ENCODE results near the gene CEP41. TPM values are rescaled to one million over a fixed set of nuclear protein-coding genes. Genes with fewer than 3 reads are reported as not detected.

The CEP41 gene
- total RNA-seq, 3 donors from 2014 or later: 5.9 to 8.9 (median 7.0) TPM

DNA sequence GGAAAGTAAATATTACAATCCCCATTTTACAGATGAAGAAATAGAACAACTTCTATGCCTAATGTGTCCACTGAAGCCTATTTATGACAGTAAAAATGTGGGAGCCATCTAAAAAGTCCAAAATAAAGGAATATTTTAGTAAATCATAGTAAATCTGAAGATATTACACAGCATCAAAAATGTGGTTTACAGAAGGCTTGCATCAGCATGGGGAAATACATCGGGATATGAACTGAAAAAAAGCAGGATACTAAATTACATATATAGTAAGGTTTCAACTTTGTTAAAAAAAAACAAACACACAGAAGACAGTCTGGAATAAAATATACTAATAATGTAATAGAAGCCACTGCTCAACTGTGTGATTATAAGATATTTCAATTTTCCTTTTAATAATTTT, 39.7 kb downstream of the CEP41 start:
- TF ChIP-seq POLR2AphosphoS5 (IDR thresholded peaks at IDR 0.05) (no peak), POLR2A (IDR thresholded peaks at IDR 0.05) (no peak)
- TF ChIP-seq, protein P1, sequence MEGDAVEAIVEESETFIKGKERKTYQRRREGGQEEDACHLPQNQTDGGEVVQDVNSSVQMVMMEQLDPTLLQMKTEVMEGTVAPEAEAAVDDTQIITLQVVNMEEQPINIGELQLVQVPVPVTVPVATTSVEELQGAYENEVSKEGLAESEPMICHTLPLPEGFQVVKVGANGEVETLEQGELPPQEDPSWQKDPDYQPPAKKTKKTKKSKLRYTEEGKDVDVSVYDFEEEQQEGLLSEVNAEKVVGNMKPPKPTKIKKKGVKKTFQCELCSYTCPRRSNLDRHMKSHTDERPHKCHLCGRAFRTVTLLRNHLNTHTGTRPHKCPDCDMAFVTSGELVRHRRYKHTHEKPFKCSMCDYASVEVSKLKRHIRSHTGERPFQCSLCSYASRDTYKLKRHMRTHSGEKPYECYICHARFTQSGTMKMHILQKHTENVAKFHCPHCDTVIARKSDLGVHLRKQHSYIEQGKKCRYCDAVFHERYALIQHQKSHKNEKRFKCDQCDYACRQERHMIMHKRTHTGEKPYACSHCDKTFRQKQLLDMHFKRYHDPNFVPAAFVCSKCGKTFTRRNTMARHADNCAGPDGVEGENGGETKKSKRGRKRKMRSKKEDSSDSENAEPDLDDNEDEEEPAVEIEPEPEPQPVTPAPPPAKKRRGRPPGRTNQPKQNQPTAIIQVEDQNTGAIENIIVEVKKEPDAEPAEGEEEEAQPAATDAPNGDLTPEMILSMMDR (IDR thresholded peaks at IDR 0.05): no peak
- DNase-seq (ENCODE audit: low spot score in 2 of 2): no peak
- H3K36me3 ChIP-seq: no peaks in the 10 kb centered on the region
- peaks cover 0 to 8% of the 10 kb centered on the region in 2 donors for H3K4me1 ChIP-seq
- H3K4me3 ChIP-seq: no peak overlapping the region
- peak overlapping the region; percentile 23 to 76 for H3K27ac ChIP-seq
- H3K9me3 ChIP-seq: no peaks in the 10 kb centered on the region
- H3K27me3 ChIP-seq: no peaks in the 10 kb centered on the region
- intact Hi-C loops (cut with DNase I; ENCODE audit: low total_unique reads): loop anchor here (5.0 kb wide), 1 partner anchor 536 kb away; no protein-coding TSS in a partner anchor

DNA sequence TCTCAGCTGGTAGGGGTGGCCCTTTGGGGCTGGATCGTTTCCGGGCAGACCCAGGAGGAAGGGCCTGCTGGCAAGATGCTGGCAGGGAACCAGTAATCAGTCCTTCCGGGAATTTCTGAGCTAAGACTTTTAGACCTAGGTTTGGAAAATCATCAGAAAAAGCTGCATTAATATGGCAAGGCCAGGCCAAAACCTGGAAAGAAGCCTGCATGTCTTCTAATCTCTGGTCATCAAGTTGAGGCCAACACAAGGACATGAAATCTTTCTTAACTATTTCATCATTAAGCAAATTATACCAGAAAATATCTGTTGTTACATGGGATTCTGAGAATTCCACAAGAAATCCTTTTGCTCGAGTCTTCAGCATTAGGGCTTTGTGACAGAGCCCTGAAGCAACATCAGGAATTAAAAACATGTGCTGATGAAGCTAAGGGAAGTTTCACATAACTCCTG, 40.7 kb downstream of the CEP41 start:
- TF ChIP-seq POLR2AphosphoS5 (IDR thresholded peaks at IDR 0.05): peak in 2 of 3 donors; percentile 0 to 56
- TF ChIP-seq, protein P1 (IDR thresholded peaks at IDR 0.05): no peak
- no peak for DNase-seq (ENCODE audit: low spot score in 2 of 2)
- Histone ChIP-seq H3K27ac (peak overlapping the region; percentile 23 to 76), H3K4me3 (no peak overlapping the region), H3K36me3 (no peaks in the 10 kb centered on the region), H3K4me1 (peaks cover 0 to 8% of the 10 kb centered on the region in 2 donors), H3K27me3 (no peaks in the 10 kb centered on the region), H3K9me3 (no peaks in the 10 kb centered on the region)
- intact Hi-C loops (cut with DNase I; ENCODE audit: low total_unique reads): loop anchor here (5.0 kb wide), 1 partner anchor 537 kb away; no protein-coding TSS in a partner anchor

DNA sequence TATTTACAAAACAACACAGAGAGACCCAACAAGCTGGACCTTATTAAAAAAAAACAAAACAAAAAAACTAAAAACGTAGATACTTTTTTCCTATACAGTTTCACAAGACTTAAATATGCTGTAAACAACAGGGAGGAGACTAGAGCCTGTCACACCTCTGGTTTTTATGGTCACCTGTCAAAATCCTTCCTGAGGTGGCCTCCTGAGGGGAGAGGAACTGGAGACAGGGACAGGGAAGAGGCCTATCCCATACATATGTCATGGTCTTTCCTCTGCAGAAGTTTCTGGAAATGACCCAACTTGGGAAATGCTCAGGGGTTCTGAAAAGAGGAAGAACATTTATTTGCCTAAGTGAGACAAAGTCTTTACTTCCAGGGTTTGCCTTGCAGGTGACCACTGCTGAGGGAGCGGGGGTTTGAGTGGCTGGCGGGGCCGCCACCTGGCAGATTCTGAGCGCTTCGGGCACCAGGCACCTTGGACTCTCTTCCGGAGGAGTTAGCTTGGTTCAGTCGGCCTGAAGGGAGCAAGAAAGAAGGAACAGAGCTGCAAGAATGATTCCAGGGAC, 42.2 kb downstream of the CEP41 start:
- Histone ChIP-seq H3K36me3 (no peaks in the 10 kb centered on the region), H3K4me3 (no peak overlapping the region), H3K9me3 (no peaks in the 10 kb centered on the region), H3K27me3 (no peaks in the 10 kb centered on the region), H3K27ac (no peak overlapping the region), H3K4me1 (peaks cover 0 to 8% of the 10 kb centered on the region in 2 donors)
- intact Hi-C loops (cut with DNase I; ENCODE audit: low total_unique reads): no loop called here
- TF ChIP-seq POLR2A (IDR thresholded peaks at IDR 0.05) (no peak), POLR2AphosphoS5 (IDR thresholded peaks at IDR 0.05) (no peak)
- TF ChIP-seq, protein P1 (IDR thresholded peaks at IDR 0.05): no peak
- DNase-seq (ENCODE audit: low spot score in 2 of 2): no peak

DNA sequence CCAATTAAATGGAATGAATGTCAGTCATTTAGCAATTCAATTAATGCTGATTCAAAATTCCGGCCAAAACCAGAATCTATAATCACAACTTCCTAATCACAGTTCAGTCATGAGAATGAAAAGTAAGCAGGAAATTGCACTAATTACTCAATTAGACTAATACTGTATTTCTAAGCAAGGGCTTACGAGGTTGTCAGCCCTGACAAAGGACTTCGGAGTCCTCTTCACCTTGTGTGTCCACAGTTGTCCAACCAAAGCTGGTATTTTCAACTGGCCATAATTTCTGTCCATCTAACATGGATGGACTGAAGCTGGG, 43.1 kb downstream of the CEP41 start:
- Histone ChIP-seq H3K9me3 (no peaks in the 10 kb centered on the region), H3K27ac (no peak overlapping the region), H3K4me3 (no peak overlapping the region), H3K27me3 (no peaks in the 10 kb centered on the region), H3K36me3 (no peaks in the 10 kb centered on the region), H3K4me1 (peaks cover 0 to 8% of the 10 kb centered on the region in 2 donors)
- TF ChIP-seq POLR2AphosphoS5 (IDR thresholded peaks at IDR 0.05) (no peak), POLR2A (IDR thresholded peaks at IDR 0.05) (no peak)
- TF ChIP-seq, protein P1 (IDR thresholded peaks at IDR 0.05): no peak
- intact Hi-C loops (cut with DNase I; ENCODE audit: low total_unique reads): no loop called here
- DNase-seq (ENCODE audit: low spot score in 2 of 2): no peak

DNA sequence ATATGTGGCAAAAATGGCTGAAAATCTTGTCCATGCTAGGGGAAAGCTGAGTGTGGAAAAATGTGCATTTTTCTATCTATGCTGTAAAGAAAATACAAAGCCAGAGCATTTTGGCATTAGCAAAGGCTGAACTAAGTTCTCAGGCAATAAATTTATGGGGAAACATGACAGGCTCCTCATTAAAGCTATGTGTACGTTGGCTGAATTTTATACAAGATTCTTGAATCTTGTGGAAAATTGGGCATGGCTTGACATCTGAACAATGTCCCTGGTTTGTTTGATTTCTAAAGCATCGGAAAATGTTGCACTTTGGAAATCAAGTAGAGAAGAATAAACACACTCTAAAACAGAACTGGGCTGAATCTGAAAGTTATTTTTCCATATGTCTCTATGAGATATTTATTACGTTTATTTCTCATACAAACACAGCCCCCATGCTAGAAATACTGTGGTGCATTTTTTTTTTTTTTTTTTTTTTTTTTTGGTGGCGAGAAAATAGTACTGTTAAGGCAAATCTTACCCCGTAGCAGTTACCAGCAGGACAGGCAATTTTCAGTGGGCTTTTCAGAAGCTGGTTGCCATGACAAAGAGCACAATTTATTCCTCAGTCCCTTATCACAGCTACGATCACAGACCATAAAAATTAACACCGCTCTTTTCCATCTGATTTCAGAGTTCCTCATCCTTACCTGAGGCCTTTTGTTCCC, 43.6 kb downstream of the CEP41 start:
- Histone ChIP-seq H3K36me3 (no peaks in the 10 kb centered on the region), H3K4me3 (no peak overlapping the region), H3K4me1 (peaks cover 0 to 8% of the 10 kb centered on the region in 2 donors), H3K27ac (no peak overlapping the region), H3K9me3 (no peaks in the 10 kb centered on the region), H3K27me3 (no peaks in the 10 kb centered on the region)
- DNase-seq (ENCODE audit: low spot score in 2 of 2): no peak
- TF ChIP-seq, protein P1 (IDR thresholded peaks at IDR 0.05): no peak
- TF ChIP-seq POLR2A (IDR thresholded peaks at IDR 0.05) (no peak), POLR2AphosphoS5 (IDR thresholded peaks at IDR 0.05) (no peak)
- intact Hi-C loops (cut with DNase I; ENCODE audit: low total_unique reads): no loop called here
